ENCODE data around the gene VWC2. TPM values are rescaled to one million over a fixed set of nuclear protein-coding genes. Genes with fewer than 3 reads are reported as not detected.

The VWC2 gene
- total and polyA plus RNA-seq, 2 of the 4 experiments (the other 2 are of a cell fraction), result not detected

- Histone ChIP-seq H3K9me3 (ENCODE audit: control insufficient read depth, insufficient read depth, low read length) (peaks cover 13% of the 10 kb centered on the region), H2BK5ac (ENCODE audit: low read depth, low read length, poor library complexity, severe bottlenecking) (no peak overlapping the region), H4K91ac (ENCODE audit: insufficient read depth, low read depth, low read length) (no peak overlapping the region), H3K4me3 (ENCODE audit: insufficient read depth, low read depth, low read length) (no peak overlapping the region), H4K8ac (ENCODE audit: low read depth in 2 of 2, low read length in 2 of 2) (no peak overlapping the region), H3K18ac (ENCODE audit: low read depth, low read length) (no peak overlapping the region), H3K36me3 (ENCODE audit: control insufficient read depth, insufficient read depth, low read length) (no peaks in the 10 kb centered on the region), H3K9me1 (ENCODE audit: insufficient read depth, low read length) (no peaks in the 10 kb centered on the region), H3K4me1 (ENCODE audit: control insufficient read depth, insufficient read depth, low read length) (no peaks in the 10 kb centered on the region), H3K4ac (ENCODE audit: low read depth, low read length) (no peak overlapping the region), H3K23ac (ENCODE audit: low read depth, low read length) (no peak overlapping the region), H3K9ac (ENCODE audit: low read depth, low read length) (no peak overlapping the region), H2BK120ac (ENCODE audit: low read depth, low read length) (no peak overlapping the region), H3K27me3 (ENCODE audit: control insufficient read depth, insufficient read depth, low read length) (no peaks in the 10 kb centered on the region), H2BK20ac (ENCODE audit: low read depth, low read length) (no peak overlapping the region), H2AK9ac (replicated peaks; ENCODE audit: low read depth, low read length, poor library complexity) (no peak overlapping the region), H2AK5ac (ENCODE audit: low read depth, low read length) (no peak overlapping the region), H3K79me1 (ENCODE audit: low read depth in 1 of 2, low read length in 2 of 2) (no peaks in the 10 kb centered on the region), H3K4me2 (ENCODE audit: low read depth, low read length) (no peak overlapping the region), H2AFZ (replicated peaks; ENCODE audit: low read length, poor library complexity) (no peak overlapping the region), H3K56ac (ENCODE audit: extremely low read depth, insufficient read depth, low read length) (no peak overlapping the region), H2BK15ac (ENCODE audit: low read depth, low read length) (no peak overlapping the region), H4K20me1 (ENCODE audit: insufficient read depth, low read length) (no peaks in the 10 kb centered on the region), H4K5ac (ENCODE audit: low read depth, low read length) (no peak overlapping the region), H3K27ac (ENCODE audit: insufficient read depth, low read length) (no peak overlapping the region), H3K14ac (replicated peaks; ENCODE audit: low read depth, low read length) (no peak overlapping the region)
- no CpG with 5 or more reads among the region's 5 CpGs for WGBS, 2 experiments (ENCODE audit: extremely low coverage in 2 of 2, insufficient read length in 1 of 2)
- ATAC-seq (ENCODE audit: low read depth) (no peak), DNase-seq (no peak)
- ChIA-PET CTCF (no interaction called here), POLR2A (ENCODE audit: unreplicated experiment) (no interaction called here)
- intact Hi-C loops (cut with micrococcal nuclease) (no loop called here), dilution Hi-C loops (cut with HindIII; ENCODE audit: low sequenced_read_pairs, unreplicated experiment) (no loop called here), in situ Hi-C loops (cut with MboI; ENCODE audit: low sequenced_read_pairs) (no loop called here)
- no peak for TF ChIP-seq BHLHE40 (IDR thresholded peaks at IDR 0.05; ENCODE audit: low read depth, low read length)
- no TSS peak for BruUV-seq (replicated peaks)
Observed at GRCh38 chr7:49866910-49867309, 93.5 kb downstream of the VWC2 start.

Measured in IMR-90 (cell line).